Measurements from ENCODE around the gene CCDC69. TPM values are rescaled to one million over a fixed set of nuclear protein-coding genes. Genes with fewer than 3 reads are reported as not detected.

Gene CCDC69
- polyA plus RNA-seq, 4 donors = 4.6 to 6.4 (median 5.1) TPM

GRCh38 chr5:151224372-151224771 lies 480 bp upstream of the CCDC69 start:
- DNase-seq (ENCODE audit: low read depth in 4 of 4, low spot score in 2 of 4) = no peak

DNA sequence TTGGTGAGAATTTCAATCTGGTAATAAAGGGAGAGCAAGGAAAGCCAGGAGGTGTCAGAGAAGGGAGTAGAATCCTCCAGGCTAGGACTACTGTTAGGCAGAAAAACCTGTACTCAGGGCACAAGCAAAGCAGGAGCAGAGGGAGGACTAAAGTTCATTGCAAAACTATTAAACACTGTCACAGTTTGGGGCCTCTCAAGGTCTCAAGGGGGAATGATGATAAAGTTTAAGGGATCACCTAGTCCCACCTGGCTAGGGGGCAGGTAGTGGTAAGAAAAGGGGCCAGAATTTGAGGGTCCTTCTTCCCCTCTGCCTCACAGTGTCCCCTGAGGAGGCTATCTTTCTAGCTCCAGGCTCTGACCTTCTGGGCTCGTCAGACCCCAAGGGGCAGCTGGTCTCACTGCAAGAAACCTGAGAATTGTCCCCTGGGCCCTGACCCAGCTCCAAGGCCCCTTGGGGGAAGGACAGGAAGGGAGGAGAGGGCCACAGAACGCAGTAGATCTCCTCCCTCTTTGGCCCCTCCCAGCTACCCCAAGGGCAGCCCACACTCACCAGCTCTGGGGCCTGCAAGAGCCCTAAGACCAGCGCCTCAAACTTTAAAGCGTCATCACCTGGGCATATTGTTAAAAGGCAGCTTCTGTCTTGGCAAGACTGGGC lies 974 bp downstream of the CCDC69 start:
- no peak for DNase-seq (ENCODE audit: low read depth in 4 of 4, low spot score in 2 of 4)

GRCh38 chr5:151222054-151222789 lies 1.7 kb downstream of the CCDC69 start:
- DNase-seq (ENCODE audit: low read depth in 4 of 4, low spot score in 2 of 4) = no peak

DNA sequence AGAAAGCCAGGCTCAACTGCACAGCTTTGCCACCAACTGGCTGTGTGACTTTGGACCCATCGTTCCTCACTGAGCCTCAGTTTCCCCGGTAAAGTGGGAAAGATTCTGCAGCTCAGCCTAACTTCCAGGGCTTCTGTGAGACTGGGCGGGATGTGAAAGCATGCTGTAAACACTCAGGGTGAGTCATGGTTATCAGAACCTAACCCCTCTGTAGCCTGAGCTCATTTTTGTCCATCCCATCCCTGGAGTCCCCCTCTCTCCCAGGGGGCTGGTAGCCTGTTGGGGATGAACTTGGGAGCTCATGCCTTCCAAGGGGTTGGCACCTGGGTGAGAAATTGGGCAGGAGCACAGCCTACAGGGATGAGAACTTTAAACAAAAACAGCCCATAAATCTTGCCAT lies 2.3 kb downstream of the CCDC69 start:
- no peak for DNase-seq (ENCODE audit: low read depth in 4 of 4, low spot score in 2 of 4)

DNA sequence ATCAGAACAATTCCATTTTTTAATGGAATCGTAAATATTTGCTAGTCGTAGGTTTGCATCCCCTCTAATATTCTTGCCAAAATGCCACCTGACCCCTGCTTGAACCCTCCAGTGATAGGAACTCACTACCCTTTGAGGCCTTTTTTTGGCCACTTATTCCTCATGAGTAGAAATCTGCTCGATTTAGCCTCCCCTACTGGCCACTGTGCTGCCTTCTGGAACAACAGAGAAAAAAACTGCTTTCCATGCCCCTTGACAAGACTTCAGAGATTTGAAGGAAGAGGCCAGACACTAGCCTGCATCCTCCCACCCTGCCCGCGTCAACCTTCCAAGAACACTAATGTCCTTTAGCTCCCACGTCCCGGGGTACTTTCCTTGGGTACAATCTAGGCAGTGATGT lies 4.1 kb downstream of the CCDC69 start:
- DNase-seq (ENCODE audit: low read depth in 4 of 4, low spot score in 2 of 4) = no peak

- DNase-seq (ENCODE audit: low read depth in 4 of 4, low spot score in 2 of 4) = no peak
Observed at GRCh38 chr5:151219138-151219537, 4.8 kb downstream of the CCDC69 start.

DNA sequence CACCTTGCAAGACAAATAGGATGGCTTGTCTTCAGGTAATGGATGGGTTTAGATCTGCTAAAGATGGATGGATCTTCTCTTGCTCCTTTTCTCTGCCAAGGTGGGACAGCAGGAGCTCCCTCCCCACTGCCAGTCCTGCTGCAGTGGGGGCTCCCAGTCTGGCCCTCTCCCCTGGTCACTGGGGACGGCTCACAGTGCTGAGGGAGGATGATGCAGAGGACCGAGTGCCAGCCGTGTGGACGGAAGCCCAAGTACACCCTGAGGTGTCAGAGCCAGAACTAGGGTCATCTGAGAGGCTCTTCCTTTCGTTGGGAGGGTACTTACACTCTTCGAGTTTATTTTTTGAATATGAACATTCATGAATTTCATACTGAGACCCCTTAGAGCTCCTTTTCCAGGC lies 5.7 kb downstream of the CCDC69 start:
- no peak for DNase-seq (ENCODE audit: low read depth in 4 of 4, low spot score in 2 of 4)

GRCh38 chr5:151216781-151217180 lies 7.1 kb downstream of the CCDC69 start:
- DNase-seq (ENCODE audit: low read depth in 4 of 4, low spot score in 2 of 4) = no peak

GRCh38 chr5:151215546-151215880 lies 8.4 kb downstream of the CCDC69 start:
- no peak for DNase-seq (ENCODE audit: low read depth in 4 of 4, low spot score in 2 of 4)

DNA sequence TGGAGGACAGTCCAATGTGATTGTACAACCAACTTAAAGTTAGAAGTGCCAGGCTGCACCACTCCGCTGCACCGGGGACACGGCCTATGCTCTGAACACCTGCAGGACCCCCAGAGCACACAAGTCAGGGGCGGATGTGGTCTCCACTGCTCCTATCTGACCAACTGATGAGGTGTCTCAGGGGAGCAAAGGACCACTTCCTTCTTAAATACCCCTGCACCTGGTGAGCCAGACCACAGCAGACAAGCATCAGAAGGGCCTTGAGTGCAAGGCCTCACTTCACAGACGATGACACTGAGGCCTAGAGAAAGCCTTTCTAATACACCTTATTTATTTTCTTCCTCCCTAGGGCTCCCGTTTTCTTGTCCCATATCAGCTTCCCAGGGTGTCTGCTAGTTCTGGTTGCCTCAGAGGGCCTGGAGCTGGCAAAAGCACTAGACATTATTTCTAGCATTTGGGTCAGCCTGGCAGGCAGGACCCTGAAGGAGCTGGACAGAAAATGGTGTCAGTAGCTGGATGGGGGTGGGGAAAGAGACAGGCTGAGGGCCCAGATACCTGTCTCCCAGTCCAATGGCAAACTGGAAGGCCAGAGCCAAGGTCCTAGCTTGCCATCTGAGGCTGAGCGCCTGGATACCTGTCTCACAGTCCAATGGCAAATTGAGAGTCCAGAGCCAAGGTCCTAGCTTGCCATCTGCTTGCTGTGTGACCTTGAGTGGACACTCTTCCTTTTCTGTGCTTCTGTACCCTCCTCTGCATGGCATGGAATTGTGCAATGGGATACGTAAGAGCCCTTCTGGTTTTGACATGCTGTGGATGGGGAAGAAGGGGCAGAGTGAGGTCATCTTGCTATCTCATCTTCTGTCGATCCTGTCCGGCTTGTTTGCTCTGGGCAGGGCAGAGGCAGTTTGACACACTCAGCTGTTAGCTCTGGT lies 9.0 kb downstream of the CCDC69 start:
- DNase-seq (ENCODE audit: low read depth in 4 of 4, low spot score in 2 of 4) = no peak

- no peak for DNase-seq (ENCODE audit: low read depth in 4 of 4, low spot score in 2 of 4)
Observed at GRCh38 chr5:151213803-151214613, 9.9 kb downstream of the CCDC69 start.

DNA sequence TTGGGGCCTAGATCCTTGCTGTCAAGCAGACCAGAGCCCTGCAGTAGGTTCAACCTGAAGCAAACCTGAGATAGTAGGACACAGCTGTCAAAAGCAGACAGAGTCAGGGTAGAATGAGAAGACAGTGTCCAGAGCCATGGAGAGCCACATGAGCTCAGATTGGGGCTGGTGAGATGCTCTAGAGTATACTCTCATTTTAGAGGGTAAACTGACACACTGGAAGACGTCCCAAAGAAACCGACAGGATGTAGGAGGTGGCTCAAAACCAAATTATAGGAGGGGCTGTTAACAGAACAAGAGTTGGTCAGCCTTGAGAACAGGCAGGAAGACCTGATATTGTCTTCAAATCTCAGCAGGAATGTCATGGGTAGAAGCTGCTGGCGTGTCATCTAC lies 11.5 kb downstream of the CCDC69 start:
- no peak for DNase-seq (ENCODE audit: low read depth in 4 of 4, low spot score in 2 of 4)

GRCh38 chr5:151208481-151208914 lies 15.4 kb downstream of the CCDC69 start:
- no peak for DNase-seq (ENCODE audit: low read depth in 4 of 4, low spot score in 2 of 4)

GRCh38 chr5:151205411-151205810 lies 18.5 kb downstream of the CCDC69 start:
- no peak for DNase-seq (ENCODE audit: low read depth in 4 of 4, low spot score in 2 of 4)

DNA sequence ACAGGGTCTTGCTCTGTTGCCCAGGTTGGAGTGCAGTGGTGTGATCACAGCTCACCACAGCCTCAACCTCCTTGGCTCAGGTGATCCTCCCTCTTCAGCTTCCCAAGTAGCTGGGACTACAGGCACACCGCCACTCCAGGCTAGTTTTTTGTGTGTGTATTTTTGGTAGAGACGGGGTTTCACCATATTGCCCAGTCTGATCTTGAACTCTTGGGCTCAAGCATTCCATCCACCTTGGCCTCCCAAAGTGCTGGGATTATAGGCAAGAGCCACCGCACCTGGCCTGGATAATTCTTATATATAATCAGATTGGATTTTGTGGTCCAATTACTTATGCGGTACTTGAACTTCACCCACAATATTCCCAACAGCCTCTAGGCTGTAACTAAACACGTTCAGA lies 19.8 kb downstream of the CCDC69 start:
- DNase-seq (ENCODE audit: low read depth in 4 of 4, low spot score in 2 of 4) = no peak

- DNase-seq (ENCODE audit: low read depth in 4 of 4, low spot score in 2 of 4) = no peak
Observed at GRCh38 chr5:151202381-151203139, 21.3 kb downstream of the CCDC69 start.

DNA sequence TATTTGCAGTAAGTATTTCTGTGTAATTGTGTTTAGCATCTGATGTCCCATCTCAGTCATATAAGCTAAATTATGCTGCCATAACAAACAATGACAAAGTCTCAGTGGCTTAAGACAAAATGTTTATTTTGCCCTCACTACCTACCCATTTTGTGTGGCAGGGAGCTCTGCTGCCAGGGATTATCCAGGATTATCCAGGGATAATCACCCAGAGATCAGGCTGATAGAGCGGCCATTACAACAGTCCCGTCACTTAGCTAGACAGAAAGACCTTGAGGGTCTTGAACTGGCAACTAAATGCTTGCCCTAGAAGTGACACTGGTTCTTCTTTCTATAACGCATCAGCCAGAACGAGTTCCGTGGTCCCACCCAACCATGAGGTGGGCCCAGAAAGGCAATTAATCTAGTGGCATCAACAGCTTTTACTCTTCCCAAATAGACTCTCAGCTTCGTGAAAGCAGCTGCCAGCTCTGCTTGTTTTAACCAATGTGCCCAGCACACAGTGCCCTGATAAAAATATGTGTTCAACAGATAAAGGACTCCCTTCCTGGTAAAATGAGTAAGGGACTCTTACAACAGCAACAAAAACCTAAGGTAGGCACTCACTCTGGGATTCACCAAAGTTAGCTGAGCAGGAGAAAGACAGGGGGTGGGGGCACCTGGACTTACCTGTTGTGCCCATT lies 22.8 kb downstream of the CCDC69 start:
- DNase-seq (ENCODE audit: low read depth in 4 of 4, low spot score in 2 of 4) = no peak

DNA sequence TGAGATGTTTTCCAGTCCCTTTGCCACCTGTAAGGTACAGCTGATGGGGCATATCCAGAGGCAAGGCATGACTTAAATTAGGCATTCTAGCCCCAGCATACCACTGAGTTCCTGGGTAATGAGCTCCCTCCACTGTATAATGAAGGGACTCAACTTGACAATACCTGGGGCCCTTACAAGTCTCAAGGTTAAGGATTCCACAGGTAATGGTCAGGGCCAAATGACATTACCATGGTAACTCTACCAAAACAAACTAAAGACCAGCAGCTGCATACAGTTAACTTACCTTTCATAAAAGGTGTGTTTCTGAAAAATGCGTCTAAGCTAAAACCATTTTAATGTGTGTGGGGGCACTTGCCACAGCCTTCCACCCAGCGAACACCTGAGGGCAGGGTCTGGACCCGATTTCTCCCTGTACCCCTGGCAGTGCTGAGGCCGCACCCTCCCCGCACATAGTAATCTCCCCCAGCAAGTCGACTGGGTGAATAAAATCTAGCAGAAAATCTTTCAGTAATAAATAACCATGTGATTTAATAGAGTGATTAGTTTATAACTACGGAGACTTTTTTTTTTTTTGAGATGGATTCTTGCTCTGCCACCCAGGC lies 24.2 kb downstream of the CCDC69 start:
- DNase-seq (ENCODE audit: low read depth in 4 of 4, low spot score in 2 of 4) = no peak

DNA sequence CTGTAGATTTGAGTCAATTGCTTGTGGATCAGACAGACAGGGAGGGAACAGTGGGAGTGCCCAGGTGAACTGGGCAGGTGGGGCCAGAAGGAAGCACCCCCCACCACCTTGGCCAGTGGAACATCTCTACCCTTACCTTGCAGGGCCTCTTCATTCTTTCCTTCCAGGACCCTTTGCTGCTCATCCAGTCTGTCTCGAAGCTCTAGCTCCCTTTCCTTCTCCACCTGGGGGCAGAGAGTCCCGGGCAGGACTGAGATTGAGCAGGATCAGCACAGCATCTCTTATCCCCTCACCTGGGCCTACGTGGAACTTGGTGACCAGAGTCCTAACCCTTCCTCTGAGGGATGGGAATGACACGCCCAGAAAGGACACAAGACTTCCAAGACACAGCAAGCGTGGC lies 25.0 kb downstream of the CCDC69 start:
- no peak for DNase-seq (ENCODE audit: low read depth in 4 of 4, low spot score in 2 of 4)
